Naive B cell (primary cell): ENCODE data around the gene LIME1. TPM values are rescaled to one million over a fixed set of nuclear protein-coding genes. Genes with fewer than 3 reads are reported as not detected.
"Not testable (repeated sequence)": the region's sequence is repeated elsewhere in the genome, so short reads cannot be mapped to it uniquely, and the experiment has no call there.

Source experiments
- ATAC-seq, 2 donors: fragments of 150-1000 bp; cut with Tn5 transposase; 2 replicates each; pipeline ENCODE4 v1.10.0; 2021; ENCODE audit warnings: low read depth in 2 of 2, mild to moderate bottlenecking in 2 of 2, moderate library complexity in 2 of 2
- DNase-seq: peaks from one replicate; pipeline ENCODE4 v3.0.0; 2022
- H3K27ac Mint-ChIP-seq, 6 donors: one replicate each; pipeline ENCODE4 v1.8.0; 2020 to 2022; ENCODE audit warnings: mild to moderate bottlenecking in 6 of 6, mixed read lengths in 6 of 6, moderate library complexity in 5 of 6, inconsistent platforms in 2 of 6
- H3K27me3 Mint-ChIP-seq, 3 donors: one replicate each; pipeline ENCODE4 v1.8.0; 2021 to 2022; ENCODE audit warnings: mixed read lengths in 3 of 3, mild to moderate bottlenecking in 1 of 3
- H3K36me3 Mint-ChIP-seq, 2 donors: one replicate each; pipeline ENCODE4 v1.8.0; 2020 to 2022; ENCODE audit warnings: mixed read lengths in 2 of 2, inconsistent platforms in 1 of 2, mild to moderate bottlenecking in 1 of 2
- H3K4me1 Mint-ChIP-seq, 3 donors: one replicate each; pipeline ENCODE4 v1.8.0; 2020 to 2022; ENCODE audit warnings: mixed read lengths in 3 of 3, inconsistent platforms in 1 of 3, mild to moderate bottlenecking in 1 of 3, moderate library complexity in 1 of 3
- H3K4me3 Mint-ChIP-seq, 8 donors: one replicate each; pipeline ENCODE4 v1.8.0; 2020 to 2022; ENCODE audit warnings: mild to moderate bottlenecking in 8 of 8, mixed read lengths in 8 of 8, moderate library complexity in 8 of 8, inconsistent platforms in 2 of 8
- H3K9me3 Mint-ChIP-seq, 7 donors: one replicate each; pipeline ENCODE4 v1.8.0; 2020 to 2022; ENCODE audit warnings: mixed read lengths in 7 of 7, mild to moderate bottlenecking in 5 of 7, inconsistent platforms in 2 of 7, moderate library complexity in 1 of 7
- polyA plus RNA-seq, 6 donors: library from polyadenylated mRNA; unstranded; fragments of 300-500 nt; fragmentation: Illumina TruSeq; gene quantifications; one replicate each; pipeline ENCODE4 v1.2.3, GENCODE V29; 2021; ENCODE audit warnings: low read depth in 6 of 6

The LIME1 gene
- polyA plus RNA-seq, 6 donors from 2014 or later = 4.9 to 19.0 (median 8.8) TPM

DNA sequence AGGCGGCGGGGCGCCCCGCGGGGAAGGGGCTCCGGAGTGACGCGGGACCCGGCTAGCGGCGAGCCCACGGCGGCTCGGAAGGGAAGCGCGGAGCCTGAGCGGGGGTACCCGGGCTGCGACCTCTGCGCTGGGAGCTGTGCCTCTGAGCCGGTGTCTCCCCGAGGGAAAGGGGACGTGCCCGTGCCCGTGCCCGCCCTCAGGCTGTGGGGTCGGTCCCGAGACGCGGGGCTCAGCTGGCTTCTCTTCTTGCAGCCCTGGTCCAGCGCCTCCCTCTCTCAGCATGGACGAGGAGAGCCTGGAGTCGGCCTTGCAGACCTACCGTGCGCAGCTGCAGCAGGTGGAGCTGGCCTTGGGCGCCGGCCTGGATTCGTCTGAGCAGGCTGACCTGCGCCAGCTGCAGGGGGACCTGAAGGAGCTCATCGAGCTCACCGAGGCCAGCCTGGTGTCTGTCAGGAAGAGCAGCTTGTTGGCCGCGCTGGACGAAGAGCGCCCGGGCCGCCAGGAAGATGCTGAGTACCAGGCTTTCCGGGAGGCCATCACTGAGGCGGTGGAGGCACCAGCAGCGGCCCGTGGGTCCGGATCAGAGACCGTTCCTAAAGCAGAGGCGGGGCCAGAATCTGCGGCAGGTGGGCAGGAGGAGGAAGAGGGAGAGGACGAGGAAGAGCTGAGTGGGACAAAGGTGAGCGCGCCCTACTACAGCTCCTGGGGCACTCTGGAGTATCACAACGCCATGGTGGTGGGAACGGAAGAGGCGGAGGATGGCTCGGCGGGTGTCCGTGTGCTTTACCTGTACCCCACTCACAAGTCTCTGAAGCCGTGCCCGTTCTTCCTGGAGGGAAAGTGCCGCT lies 27.9 kb upstream of the LIME1 start:
- peak in 1 of 2 donors; percentile 3 for ATAC-seq
- peaks cover 30 to 56% (median 52%) of the 10 kb centered on the region in 3 donors for H3K4me1 Mint-ChIP-seq
- no peaks in the 10 kb centered on the region for H3K27me3 Mint-ChIP-seq
- H3K9me3 Mint-ChIP-seq = no peaks in the 10 kb centered on the region
- H3K4me3 Mint-ChIP-seq = peak overlapping the region; percentile 71 to 90 (median 82)
- H3K27ac Mint-ChIP-seq = peak overlapping the region in 3 of 6 donors; percentile 79 to 84 (median 81)
- no peak for DNase-seq
- peaks cover 10 to 15% of the 10 kb centered on the region in 2 donors for H3K36me3 Mint-ChIP-seq

DNA sequence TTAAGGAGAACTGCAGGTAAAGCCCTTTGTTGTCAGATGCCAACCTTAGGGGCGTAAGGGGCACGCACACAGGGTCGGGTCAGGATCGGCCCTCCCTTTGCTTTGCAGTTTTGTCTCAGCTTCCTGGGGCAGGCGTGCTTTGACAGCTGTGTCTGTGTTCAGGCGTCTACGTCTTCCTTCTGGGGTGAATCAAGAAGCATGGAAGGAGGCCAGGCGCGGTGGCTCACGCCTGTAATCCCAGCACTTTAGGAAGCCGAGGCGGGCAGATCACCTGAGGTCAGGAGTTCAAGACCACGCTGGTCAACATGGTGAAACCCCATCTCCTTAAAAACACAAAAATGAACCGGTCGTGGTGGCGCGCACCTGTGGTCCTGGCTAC lies 27.3 kb upstream of the LIME1 start:
- Mint-ChIP-seq H3K4me3 (peak overlapping the region; percentile 71 to 90 (median 82)), H3K9me3 (peaks cover 0 to 3% (median 0%) of the 10 kb centered on the region in 7 donors), H3K4me1 (peaks cover 30 to 56% (median 52%) of the 10 kb centered on the region in 3 donors), H3K27me3 (no peaks in the 10 kb centered on the region), H3K27ac (peak overlapping the region in 2 of 6 donors; percentile 44 to 79), H3K36me3 (peaks cover 12 to 15% of the 10 kb centered on the region in 2 donors)
- no peak for DNase-seq
- no peak for ATAC-seq

DNA sequence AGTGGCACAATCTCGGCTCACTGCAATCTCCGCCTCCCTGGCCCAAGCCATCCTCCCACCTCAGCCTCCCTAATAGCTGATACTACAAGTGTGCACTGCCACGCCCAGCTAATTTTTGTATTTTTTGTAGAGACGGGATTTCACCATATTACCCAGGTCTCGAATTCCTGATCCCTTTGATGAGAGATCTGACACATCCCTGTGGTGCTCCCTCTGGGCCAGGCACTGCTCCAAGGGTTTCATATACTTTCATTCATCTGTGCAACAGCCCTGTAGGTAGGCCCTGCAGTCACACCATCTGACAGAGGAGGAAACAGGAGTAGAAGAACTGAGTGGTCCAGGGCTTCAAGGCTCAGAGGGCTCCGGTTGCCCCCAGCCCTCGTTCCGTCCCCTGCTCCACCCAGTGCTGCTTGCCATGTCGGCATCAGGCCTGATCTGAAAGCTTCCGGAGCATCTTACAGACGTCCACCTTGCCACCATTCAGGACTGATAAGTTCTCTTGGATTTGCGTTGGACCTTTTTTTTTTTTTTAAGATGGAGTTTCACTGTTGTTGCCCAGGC lies 25.3 kb upstream of the LIME1 start:
- no peak for ATAC-seq
- DNase-seq = no peak
- Mint-ChIP-seq H3K27ac (peak overlapping the region in 2 of 6 donors; percentile 48 to 51), H3K4me3 (peak overlapping the region in 5 of 8 donors; percentile 5 to 89 (median 74)), H3K4me1 (peaks cover 26 to 54% (median 51%) of the 10 kb centered on the region in 3 donors), H3K27me3 (no peaks in the 10 kb centered on the region), H3K9me3 (peaks cover 0 to 15% (median 7%) of the 10 kb centered on the region in 7 donors), H3K36me3 (peaks cover 16 to 26% of the 10 kb centered on the region in 2 donors)

DNA sequence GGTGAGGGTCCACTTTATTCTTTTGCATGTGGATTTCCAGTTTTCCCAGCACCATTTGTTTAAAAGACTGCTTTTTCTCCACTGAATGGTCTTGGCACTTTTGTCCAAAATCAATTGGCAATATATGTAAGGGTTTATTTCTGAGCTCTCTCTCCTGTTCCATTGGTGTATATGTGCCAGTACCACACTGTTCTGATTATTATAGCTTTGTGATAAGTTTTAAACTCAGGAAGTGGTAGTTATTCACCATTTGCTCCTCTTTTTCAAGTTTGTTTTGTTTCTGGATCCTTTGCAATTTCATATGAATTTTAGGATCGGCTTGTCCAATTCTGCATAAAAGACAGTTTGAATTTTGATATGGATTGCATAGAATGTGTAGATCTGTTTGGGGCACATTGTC lies 24.3 kb upstream of the LIME1 start:
- H3K27ac Mint-ChIP-seq = peak overlapping the region in 1 of 6 donors; percentile 70
- no peak for ATAC-seq

DNA sequence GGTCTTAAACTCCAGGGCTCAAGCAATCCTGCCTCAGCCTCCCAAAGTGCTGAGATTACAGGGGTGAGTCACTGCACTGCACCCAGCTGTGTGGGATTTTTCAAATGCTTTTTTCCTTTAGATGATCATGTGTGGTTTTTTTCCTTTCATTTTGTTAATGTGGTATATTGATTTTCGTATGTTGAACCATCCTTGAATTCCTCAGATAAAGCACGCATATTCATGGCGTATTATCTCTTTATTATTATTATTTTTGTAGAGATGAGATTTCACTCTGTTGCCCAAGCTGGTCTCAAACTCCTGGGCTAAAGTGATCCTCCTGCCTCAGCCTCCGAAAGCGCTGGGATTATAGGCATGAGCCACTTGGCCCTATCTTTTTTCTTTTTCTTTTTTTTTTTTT lies 21.6 kb upstream of the LIME1 start:
- Mint-ChIP-seq H3K9me3 (peaks cover 5 to 23% (median 12%) of the 10 kb centered on the region in 7 donors), H3K27ac (no peak overlapping the region), H3K36me3 (peaks cover 25 to 36% of the 10 kb centered on the region in 2 donors), H3K27me3 (no peaks in the 10 kb centered on the region), H3K4me3 (peak overlapping the region in 1 of 8 donors; percentile 51), H3K4me1 (peaks cover 12 to 45% (median 41%) of the 10 kb centered on the region in 3 donors)
- ATAC-seq = no peak
- no peak for DNase-seq

More for the DNA sequence above, 24.3 kb upstream of the LIME1 start:
- H3K27me3 Mint-ChIP-seq = no peaks in the 10 kb centered on the region
- peaks cover 17 to 52% (median 51%) of the 10 kb centered on the region in 3 donors for H3K4me1 Mint-ChIP-seq
- H3K36me3 Mint-ChIP-seq = peaks cover 16 to 28% of the 10 kb centered on the region in 2 donors
- H3K9me3 Mint-ChIP-seq = peaks cover 0 to 18% (median 7%) of the 10 kb centered on the region in 7 donors
- peak overlapping the region in 1 of 8 donors; percentile 44 for H3K4me3 Mint-ChIP-seq
- no peak for DNase-seq

DNA sequence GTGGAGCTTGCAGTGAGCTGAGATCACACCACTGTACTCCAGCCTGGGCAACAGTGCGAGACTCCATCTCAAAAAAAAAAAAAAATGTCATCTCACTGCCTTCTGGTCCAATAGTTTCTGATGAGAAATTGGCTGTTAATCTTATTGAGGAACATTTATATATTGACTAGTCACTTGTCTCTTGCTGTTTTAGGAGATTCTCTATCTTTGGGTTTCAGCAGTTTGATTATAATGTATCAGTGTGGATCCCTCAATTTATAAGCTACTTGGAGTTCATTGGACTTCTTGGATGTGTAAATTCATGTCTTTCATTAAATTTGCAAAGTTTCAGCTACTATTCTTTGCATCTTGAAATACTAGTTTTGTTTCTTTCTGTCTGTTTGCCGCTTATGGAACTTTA lies 17.5 kb upstream of the LIME1 start:
- Mint-ChIP-seq H3K4me3 (no peak overlapping the region), H3K4me1 (peaks cover 4 to 29% (median 22%) of the 10 kb centered on the region in 3 donors), H3K36me3 (peaks cover 27 to 31% of the 10 kb centered on the region in 2 donors), H3K27me3 (no peaks in the 10 kb centered on the region), H3K27ac (no peak overlapping the region), H3K9me3 (peaks cover 5 to 24% (median 11%) of the 10 kb centered on the region in 7 donors)
- ATAC-seq (no peak), DNase-seq (no peak)

DNA sequence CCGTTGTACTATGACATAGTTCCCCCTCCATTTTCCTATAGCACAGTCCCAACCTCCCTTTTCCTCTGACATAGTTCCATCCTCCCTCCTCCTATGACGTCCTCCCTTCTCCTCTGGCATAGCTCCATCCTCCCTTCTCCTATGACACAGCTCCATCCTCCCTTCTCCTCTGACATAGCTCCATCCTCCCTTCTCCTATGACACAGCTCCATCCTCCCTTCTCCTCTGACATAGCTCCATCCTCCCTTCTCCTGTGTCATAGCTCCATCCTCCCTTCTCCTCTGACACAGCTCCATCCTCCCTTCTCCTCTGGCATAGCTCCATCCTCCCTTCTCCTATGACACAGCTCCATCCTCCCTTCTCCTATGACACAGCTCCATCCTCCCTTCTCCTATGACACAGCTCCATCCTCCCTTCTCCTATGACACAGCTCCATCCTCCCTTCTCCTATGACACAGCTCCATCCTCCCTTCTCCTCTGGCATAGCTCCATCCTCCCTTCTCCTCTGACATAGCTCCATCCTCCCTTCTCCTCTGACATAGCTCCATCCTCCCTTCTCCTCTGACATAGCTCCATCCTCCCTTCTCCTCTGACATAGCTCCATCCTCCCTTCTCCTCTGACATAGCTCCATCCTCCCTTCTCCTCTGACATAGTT lies 13.4 kb upstream of the LIME1 start:
- not testable (repeated sequence) for H3K4me3 Mint-ChIP-seq, DNase-seq, H3K27me3 Mint-ChIP-seq, H3K27ac Mint-ChIP-seq, ATAC-seq
- Mint-ChIP-seq H3K36me3 (peaks cover 19 to 26% of the 10 kb centered on the region in 2 donors), H3K4me1 (peaks cover 7 to 22% (median 11%) of the 10 kb centered on the region in 3 donors), H3K9me3 (peaks cover 6 to 26% (median 13%) of the 10 kb centered on the region in 7 donors)

DNA sequence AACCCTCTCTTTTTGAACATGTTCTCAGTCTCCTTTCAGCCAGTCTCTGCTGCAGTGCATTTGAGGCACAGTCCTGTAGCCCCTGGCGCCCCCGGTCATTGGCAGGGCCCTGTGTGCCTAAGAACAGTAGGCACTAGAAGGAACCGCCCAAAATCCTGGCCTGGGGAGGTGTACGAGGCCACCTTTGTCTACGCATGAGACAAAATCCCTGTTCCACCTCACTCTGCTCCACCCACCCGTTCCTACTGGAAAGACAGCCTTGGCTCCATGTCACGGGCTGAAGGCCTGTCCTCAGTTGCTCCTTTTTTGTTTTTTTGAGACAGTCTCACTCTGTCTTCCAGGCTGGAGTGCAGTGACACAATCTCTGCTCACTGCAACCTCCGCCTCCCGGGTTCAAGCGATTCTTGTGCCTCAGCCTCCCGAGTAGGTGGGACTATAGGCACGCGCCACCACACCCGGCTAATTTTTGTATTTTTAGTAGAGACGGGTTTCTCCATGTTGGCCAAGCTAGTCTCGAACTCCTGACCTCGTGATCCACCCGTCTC lies 6.2 kb upstream of the LIME1 start:
- Mint-ChIP-seq H3K9me3 (peaks cover 3 to 14% (median 4%) of the 10 kb centered on the region in 7 donors), H3K4me3 (peak overlapping the region in 1 of 8 donors; percentile 58), H3K36me3 (peaks cover 4 to 13% of the 10 kb centered on the region in 2 donors), H3K27ac (peak overlapping the region in 1 of 6 donors; percentile 49), H3K4me1 (peaks cover 25 to 34% (median 29%) of the 10 kb centered on the region in 3 donors)
- not testable (repeated sequence) for H3K27me3 Mint-ChIP-seq, ATAC-seq, DNase-seq

DNA sequence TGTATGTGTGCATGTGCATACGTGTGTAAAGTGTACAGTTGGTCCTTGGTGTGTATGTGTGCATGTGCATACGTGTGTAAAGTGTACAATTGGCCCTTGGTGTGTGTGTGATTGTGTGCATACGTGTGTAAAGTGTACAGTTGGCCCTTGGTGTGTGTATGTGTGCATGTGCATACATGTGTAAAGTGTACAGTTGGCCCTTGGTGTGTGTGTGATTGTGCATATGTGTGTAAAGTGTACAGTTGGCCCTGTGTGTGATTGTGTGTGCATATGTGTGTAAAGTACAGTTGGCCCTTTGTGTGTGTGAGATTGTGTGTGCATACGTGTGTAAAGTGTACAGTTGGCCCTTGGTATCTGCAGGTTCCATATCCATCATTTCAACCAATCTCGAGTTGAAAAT lies 5.1 kb upstream of the LIME1 start:
- no peak overlapping the region for H3K4me3 Mint-ChIP-seq
- peaks cover 0 to 5% (median 0%) of the 10 kb centered on the region in 7 donors for H3K9me3 Mint-ChIP-seq
- DNase-seq (no peak), ATAC-seq (no peak)
- no peaks in the 10 kb centered on the region for H3K27me3 Mint-ChIP-seq
- peaks cover 33 to 40% (median 37%) of the 10 kb centered on the region in 3 donors for H3K4me1 Mint-ChIP-seq
- no peak overlapping the region for H3K27ac Mint-ChIP-seq
- H3K36me3 Mint-ChIP-seq = peaks cover 0 to 7% of the 10 kb centered on the region in 2 donors

DNA sequence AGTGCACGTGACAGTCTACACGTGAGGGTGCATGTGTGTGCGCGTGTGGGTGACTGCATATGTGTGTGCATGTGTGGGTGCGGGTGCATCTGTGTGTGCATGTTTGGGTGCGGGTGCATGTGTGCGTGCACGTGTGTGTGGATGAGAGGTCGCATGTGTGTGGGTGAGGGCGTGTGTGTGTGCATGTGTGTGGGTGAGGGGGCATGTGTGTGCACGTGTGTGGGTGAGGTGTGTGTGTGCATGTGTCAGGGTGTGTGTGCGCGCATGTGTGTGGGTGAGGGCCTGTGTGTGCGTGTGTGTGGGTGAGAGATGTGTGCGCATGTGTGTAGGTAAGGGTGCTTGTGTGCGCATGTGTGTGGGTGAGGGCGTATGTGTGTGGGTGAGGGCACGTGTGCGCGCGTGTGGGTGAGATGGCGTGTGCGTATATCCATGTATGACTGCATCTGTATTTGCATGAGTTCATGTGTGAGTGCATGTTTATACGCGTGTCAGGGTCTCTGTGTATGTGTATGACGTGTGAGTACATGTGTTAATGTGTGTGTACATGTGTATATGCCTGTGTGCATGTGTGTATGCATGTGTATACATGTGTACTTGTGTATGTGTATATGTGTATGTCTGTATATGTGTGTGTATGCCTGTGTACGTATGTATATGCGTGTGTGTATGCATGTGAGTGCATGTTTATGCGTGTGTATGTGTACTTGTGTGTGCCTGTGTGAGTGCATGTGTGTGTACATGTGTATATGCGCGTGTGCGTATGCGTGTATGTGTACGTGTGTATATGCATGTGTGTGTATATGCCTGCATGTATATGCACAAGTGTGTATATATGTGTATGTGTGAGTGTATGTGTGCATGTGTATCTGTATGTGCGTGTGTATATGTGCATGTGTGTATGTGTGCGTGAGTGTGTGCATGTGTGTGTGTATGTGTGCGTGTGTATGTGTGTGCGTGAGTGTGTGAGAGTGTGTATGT lies 4.1 kb upstream of the LIME1 start:
- H3K36me3 Mint-ChIP-seq = peaks cover 0 to 7% of the 10 kb centered on the region in 2 donors
- H3K27ac Mint-ChIP-seq = no peak overlapping the region
- no peaks in the 10 kb centered on the region for H3K27me3 Mint-ChIP-seq
- H3K4me3 Mint-ChIP-seq = no peak overlapping the region
- peaks cover 31 to 46% (median 40%) of the 10 kb centered on the region in 3 donors for H3K4me1 Mint-ChIP-seq
- ATAC-seq = no peak
- DNase-seq = no peak
- H3K9me3 Mint-ChIP-seq = peaks cover 0 to 2% (median 0%) of the 10 kb centered on the region in 7 donors

DNA sequence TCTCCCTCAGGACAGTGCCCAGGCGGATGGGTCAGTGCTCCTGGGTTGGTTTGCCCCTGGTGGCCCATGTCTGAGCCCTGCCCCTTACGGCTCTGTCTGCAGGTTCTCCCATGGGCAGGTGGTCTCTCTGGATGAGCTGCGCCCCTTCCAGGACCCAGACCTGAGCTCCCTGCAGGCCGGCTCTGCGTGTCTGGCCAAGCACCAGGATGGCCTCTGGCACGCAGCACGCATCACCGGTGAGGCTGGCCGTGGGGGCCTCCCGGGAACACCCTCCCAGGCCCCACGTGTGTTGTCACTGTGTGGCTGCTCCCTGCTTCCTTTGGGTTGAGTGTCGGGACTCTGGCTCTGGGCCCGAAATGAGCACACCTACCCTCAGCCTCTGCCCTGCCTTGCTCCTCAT lies 3.3 kb upstream of the LIME1 start:
- peaks cover 31 to 46% (median 34%) of the 10 kb centered on the region in 3 donors for H3K4me1 Mint-ChIP-seq
- H3K27me3 Mint-ChIP-seq = no peaks in the 10 kb centered on the region
- no peak for DNase-seq
- H3K27ac Mint-ChIP-seq = no peak overlapping the region
- no peaks in the 10 kb centered on the region for H3K9me3 Mint-ChIP-seq
- H3K36me3 Mint-ChIP-seq = peaks cover 0 to 7% of the 10 kb centered on the region in 2 donors
- H3K4me3 Mint-ChIP-seq = no peak overlapping the region
- no peak for ATAC-seq

DNA sequence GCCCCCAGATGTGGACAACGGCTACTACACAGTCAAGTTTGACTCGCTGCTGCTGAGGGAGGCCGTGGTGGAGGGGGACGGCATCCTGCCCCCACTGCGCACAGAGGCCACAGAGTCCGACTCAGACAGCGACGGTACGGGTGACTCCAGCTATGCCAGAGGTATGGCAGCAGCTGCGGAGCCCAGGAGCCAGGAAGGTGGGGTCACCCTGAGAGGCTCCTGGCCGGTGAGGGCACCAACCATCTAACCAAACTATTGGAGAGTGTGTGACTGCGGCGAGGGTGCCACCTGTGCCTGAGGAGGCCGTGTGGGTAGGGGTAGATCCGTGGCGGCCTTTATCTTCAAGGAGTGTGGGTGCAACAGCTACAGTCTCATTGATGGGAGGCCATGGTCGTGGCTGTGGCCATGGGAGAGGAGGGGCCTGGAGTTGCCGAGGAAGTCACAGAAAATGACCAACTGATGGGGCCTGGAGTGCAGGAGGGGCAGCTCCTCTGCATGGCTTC lies 2.8 kb upstream of the LIME1 start:
- Mint-ChIP-seq H3K4me3 (peak overlapping the region in 4 of 8 donors; percentile 27 to 73 (median 52)), H3K27ac (peak overlapping the region in 2 of 6 donors; percentile 33 to 88), H3K4me1 (peaks cover 25 to 46% (median 29%) of the 10 kb centered on the region in 3 donors), H3K27me3 (no peaks in the 10 kb centered on the region), H3K36me3 (peaks cover 0 to 7% of the 10 kb centered on the region in 2 donors), H3K9me3 (no peaks in the 10 kb centered on the region)
- no peak for ATAC-seq
- DNase-seq = no peak
